Stimulated activated CD4-positive, alpha-beta T cell treated with anti-CD3 and anti-CD28 coated beads, Interleukin-4, amount 100 ng/mL, for 4 hours (primary cell): ENCODE results near the gene SFXN3.

Source experiments
- DNase-seq, 2 experiments: peaks; one replicate each; pipeline ENCODE4 v3.0.0-alpha.2; 2020

The SFXN3 gene

DNA sequence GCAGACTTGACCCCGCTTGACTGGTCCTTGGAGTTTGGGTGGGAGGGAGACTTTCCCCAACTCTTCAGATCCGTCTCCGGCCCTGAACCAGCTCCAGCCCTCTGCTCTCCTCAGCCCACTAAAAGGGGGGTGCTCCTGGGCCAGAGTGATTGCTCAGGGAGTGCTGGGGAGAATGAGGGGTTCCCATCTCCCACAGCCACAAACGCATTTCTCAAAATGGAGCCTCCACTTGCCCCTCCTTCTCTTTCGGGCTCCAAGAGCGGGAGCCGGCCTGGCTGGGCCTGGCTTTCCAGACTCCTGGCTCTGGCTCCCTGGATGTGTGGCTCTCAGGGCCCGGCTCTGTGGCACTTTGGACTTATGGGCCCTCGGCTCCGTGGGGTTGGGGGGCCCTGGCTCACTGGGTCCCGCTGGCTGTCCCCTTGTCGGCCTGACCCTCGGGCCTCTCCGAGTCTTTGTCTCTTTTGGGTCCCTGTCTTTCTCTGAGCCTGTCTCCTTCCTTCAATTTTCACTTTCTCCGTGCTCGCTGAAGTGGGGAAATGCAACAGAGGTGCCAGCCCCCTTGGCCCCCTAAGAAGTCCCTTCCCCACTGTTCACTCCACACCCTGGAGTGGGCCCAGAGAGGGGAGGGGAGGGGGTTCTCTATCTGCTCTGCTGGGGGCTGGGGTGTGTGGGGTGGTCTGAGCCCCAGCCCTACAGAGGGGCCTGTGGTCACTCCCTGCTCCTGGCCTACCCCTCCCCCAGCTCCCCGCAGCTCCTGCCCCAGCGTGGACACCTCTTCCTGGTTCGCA is 30.7 kb upstream of the SFXN3 start:
- no peak for DNase-seq

DNA sequence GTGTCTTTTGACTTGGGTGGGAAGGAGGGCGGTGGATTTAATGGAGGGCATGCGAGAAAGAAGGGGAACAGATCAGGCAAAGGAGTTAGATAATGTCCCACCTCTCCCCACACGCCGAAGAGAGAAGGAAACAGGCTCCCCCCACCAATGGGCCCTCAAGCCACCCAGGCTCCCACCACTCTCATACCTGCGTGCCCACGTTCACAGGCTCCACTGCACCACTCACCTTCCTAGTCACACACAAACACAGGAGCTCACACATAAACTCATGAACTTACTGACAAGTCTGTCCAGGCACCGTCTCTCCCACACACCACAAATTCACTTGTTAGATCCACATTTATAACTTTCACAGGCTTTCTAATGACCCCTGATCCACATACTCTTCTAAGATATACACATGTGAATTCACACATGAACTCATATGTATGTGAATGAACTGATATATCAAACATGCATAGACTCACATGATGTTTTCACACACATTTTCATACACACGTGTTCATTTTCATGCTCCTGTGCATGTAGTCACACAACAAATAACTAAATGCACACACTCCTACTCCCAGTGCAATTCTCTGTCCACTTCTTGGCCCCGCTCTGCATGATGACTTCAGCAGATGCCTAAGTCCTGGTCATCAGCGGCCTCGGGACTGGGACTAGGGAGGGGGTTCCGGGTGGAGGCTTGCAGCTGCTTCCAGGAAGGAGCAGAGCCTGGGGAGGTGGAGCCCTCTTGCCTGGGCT is 29.9 kb upstream of the SFXN3 start:
- no peak for DNase-seq

DNA sequence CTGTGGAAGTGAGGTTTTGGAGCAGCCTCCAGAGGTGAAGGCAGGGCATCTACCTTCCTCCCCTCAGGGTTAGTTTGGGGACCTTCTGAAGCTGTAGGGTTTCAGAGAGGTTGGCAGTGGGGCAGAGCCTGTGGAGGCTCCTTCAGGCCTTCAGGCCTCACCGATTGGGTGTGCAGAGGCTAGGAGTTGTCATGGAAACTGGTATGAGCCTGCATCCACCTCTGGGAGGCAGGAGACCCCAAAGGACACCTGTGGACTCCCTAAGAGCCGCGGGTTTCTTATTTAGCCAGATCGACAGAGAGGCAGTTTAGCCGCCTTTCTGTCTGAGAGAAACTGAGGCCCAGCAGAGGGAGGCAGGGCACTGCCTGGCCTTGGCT is 29.4 kb upstream of the SFXN3 start:
- DNase-seq: no peak

DNA sequence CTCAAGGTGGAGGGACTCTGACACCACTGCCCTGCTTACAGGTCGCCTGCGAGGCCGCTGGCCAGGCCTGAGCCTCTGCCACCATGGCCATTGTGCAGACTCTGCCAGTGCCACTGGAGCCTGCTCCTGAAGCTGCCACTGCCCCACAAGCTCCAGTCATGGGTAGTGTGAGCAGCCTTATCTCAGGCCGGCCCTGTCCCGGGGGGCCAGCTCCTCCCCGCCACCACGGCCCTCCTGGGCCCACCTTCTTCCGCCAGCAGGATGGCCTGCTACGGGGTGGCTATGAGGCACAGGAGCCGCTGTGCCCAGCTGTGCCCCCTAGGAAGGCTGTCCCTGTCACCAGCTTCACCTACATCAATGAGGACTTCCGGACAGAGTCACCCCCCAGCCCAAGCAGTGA is 28.6 kb upstream of the SFXN3 start:
- DNase-seq: no peak

DNA sequence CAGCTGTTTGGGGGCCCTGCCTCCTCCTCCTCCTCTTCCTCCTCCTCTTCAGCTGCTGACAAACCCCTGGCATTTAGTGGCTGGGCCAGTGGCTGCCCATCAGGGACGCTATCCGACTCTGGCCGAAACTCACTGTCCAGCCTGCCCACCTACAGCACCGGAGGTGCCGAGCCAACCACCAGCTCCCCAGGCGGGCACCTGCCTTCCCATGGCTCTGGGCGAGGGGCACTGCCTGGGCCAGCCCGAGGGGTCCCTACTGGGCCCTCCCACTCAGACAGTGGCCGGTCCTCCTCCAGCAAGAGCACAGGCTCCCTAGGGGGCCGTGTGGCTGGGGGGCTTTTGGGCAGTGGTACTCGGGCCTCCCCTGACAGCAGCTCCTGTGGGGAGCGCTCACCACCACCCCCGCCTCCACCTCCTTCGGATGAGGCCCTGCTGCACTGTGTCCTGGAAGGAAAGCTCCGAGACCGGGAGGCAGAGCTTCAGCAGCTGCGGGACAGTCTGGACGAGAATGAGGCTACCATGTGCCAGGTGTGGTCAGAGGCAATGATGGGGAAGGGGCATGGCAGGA is 27.3 kb upstream of the SFXN3 start:
- no peak for DNase-seq

DNA sequence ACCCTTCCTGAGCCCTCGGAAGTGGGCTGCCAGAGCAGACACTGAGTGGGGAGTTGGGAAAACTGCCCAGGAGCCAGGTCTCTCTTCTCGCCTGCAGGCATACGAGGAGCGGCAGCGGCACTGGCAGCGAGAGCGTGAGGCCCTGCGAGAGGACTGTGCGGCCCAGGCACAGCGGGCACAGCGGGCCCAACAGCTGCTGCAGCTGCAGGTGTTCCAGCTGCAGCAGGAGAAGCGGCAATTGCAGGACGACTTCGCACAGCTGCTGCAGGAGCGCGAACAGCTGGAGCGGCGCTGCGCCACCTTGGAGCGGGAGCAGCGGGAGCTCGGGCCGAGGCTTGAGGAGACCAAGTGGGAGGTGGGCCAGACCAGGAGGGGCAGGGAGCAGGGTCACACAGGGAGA is 25.7 kb upstream of the SFXN3 start:
- DNase-seq: no peak

DNA sequence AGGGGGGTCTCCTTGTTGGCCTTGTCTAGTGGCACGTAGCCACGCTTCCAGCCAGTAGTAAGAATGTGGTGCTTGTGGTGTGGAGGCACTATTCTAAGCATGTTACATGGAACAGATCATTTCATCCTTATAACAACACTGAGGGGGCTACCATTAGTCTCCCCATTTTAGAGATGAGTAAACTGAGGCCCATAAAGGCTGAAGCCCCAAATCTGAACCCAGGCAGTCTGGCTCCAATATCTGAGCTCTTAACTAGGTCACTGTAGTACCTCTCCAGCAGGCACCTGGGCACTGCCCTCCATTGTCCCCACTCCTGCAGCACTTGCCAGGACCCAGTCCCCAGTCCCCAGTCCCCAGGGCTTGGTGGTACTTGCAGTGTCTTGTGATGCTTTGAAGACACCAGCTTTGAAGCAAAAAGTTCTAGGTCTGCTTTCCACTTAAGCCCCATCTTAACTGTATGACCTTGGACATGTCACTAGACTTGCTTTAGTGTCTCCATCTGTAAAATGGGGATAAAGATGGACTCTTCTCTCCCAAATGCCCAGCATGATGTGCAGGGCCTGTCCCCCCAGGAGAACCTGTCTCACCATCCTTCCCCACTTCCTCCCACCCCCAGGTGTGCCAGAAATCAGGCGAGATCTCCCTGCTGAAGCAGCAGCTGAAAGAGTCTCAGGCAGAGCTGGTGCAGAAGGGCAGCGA is 25.0 kb upstream of the SFXN3 start:
- no peak for DNase-seq

DNA sequence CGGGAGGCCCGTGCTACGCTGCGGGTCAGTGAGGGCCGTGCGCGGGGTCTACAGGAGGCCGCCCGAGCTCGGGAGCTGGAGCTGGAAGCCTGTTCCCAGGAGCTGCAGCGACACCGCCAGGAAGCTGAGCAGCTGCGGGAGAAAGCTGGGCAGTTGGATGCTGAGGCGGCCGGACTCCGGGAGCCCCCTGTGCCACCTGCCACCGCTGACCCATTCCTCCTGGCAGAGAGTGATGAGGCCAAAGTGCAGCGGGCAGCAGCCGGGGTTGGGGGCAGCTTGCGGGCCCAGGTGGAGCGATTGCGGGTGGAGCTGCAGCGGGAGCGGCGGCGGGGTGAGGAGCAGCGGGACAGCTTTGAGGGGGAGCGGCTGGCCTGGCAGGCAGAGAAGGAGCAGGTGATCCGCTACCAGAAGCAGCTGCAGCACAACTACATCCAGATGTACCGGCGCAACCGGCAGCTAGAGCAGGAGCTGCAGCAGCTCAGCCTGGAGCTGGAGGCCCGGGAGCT is 24.4 kb upstream of the SFXN3 start:
- DNase-seq: no peak

DNA sequence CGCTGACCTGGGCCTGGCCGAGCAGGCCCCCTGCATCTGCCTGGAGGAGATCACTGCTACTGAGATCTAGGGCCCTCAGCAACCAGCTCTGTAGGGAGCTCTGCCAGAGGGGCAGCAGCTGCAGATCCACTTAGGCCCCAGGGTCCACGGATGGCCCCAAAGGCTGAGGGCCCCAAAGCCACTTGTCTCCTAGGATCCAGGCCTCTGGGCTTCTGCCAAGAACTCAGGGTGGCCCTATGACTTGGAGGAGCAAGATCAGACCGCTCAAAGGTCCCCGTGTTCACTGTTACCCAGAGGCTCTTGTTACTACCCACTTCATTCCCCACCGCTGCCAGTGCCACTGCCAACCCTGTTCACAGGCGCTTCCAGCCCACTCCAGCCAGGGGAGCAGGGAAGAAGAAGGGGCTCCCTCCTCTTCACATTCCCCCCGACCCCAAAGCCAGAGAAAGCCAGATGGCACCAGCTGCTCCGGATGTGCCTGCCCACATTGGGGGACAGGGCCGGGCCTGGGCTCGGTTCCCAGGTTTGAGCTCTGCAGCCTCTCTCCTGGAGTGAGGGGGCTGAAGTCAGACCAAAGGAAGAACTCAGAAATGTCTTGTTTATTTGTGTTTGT is 23.8 kb upstream of the SFXN3 start:
- DNase-seq: no peak

DNA sequence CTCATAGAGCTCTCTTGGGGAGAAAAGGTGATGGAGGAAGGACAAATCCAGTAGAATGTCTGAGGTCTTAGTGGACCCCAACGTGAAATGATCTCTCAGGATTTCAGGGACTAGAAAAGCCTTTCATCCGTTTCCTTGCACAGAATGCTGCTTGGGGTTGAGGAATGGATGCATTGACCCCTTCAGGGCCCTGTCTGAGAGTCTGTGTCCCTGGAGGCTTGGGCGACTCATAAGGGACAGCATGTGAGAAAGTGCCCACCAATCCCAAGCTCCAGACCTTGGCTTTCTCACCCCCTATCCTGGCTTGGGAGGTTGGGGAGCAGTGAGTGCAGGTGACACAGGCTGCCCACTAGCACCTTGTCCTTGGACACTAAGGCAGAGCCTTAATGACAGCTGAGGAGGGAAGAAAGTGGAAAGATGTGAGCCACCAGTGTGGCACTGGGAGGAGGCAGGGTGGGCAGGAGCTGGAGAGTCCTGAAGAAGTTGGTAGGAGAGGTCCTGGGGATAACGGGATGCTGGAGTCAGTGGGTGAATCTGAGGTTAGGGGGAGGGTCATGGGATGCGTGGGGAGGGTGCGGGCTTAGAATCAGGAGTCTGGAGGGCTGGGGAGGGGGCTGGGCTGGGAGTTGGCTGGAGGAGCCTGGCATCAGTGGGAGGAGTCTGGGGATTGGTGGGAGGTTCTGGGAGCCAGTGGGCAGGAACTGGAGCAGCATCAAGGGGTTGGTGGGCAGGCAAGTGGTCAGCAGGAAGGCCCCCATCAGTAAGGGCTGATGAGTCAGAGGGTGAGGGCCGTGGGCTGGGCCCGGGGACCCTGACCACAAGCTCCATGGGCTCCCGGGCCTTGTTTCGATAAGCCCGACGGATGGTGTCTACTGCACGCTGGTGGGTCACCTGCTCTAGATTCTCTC is 22.9 kb upstream of the SFXN3 start:
- no peak for DNase-seq

DNA sequence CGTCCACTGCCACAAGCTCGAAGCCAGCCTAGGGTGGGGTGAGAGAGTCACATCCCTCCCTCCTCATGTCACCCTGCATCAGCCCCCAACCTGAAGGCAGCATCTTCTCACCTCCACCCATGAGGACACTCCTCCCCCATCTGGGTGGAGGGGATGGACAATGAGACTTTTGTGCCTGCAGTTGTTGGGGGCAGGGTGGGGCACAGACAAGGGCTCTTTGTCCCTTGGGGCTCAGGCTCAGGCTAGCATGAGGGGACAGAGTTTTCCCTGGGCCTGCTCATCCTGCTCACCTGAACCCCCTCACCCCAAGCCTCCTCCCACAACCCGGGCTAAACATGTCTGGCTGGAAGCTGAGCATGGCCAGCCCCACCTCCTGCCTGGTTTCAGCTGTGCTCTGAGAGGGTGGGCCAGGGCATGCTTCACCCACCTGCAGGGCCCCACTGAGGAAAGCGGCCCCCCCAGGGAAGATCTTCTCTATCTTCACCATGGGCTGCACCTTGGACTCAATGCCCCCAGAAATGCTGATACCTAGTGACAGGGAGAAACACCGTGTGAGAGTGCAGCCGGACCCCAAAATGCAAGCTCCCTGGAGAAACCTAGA is 22.1 kb upstream of the SFXN3 start:
- no peak for DNase-seq

DNA sequence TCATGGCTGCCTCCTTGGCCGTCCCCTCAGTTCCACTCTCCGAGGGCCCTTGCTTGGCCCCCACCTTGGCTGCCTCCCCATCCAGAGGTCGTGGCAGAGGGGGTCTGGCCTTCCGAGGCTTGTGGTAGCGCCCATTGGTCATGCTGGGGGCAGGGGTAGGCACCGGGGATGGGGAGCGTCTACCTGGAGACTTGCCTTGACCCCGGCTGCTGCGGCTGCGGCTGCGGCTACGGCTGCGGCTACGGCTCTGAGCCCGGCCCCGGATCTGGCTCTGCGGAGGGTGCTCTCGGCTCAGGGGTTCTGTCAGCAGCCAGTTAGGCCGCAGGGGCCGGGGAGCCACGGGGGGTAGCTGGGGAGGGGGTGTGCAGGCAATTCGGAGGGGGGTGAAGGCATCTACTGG is 20.7 kb upstream of the SFXN3 start:
- DNase-seq: no peak

DNA sequence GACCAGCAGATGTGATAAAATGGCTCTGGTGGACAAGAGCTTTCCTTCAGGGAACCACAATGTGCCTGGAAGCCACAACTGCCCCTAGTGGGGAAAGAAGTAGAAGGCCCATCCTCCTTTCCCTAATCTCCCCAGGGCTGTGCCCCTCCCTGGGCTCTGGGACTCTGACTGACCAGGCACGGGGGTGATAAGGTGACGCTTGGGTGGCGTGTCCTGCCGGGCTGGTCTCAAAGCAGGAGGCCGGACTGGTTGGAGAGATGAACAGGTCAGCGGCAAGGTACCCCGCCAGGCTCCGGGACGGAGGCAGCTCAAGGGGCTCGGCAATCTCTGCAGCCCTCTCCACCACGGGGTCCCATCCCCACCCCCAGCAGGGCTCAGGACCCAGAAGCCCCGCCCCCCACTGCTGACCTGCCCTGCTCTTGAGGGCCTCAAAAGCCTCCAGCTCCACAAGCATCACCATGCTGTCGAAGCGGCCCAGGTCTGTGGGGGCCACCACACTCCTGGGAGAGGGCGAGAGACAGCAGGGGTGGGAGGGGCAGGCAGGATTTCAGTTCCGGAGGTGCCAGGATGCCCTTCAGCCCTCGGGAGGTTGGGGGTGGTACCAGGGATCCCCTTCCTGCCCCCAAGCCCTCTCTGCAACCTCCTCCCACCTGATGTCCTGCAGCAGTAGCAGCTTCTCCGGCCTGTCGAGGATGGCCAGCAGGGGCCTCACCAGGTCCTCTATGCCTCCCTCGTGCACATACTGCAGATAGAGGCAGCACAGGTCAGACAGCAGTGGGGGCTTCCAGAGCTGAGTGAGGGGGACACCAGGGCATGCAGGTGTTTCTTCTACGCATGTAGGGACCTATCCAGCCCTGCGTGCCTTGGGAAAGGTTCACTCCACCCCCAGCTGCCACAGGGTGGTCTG is 19.3 kb upstream of the SFXN3 start:
- DNase-seq: no peak

DNA sequence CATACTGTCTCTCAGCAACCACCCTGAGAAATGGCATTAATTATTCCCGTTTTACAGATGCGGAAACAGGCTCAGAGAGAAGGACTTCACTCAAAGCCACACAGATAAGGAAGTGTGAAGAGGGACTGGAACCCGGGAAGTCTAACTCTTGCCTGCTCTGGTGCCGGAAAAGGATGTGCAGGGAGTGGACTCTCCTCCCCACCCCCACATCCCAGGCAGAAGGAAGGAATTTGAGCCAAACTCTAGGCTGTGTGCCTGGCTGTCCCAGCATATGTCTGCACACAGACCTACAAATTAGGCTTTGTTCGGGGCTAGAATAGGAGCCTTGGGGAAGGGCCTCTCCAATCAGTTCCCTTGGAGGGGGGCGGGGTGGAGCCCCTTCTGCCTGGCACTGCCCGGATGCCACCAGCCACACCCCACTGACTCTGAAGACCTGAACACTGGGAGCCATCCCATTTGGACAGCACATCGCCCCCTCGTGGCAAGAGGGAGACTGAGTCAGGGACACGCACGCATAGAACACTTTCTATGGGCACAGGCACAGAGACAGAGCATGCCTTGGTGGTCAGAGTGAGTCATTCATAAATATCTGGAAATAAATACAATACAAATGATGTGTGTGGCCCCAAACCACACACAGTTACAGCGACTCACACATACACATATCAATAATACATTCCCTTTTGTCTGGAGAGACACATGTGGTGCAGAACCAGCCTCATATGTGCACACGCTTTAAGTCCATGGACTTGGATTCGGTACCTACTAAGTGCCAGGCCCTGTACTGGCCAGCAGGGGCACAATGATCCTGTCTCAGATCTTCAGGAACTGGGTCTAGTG is 18.3 kb upstream of the SFXN3 start:
- DNase-seq: peak; percentile 70 to 71

DNA sequence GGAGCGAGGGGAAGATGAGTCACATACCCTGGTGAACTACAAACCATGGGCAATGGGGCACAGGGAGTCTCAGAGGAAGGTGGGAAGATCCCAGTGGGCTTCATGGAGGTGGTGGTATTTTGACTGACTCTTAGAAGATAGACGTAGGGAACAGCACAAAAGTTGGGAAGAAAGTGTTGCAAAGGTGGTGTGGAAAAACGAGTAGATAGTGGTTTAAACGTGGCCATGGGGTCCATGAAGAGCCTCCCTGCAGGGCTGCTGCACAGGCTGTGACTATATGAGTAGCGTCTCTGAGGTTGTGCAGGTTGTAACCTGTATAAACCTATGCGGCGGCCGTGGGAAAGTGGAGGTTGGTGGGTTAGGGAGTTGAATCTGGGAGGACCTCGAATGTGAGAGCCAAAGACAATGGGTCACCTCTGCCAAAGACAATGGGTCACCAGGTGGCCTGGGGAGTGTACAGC is 17.6 kb upstream of the SFXN3 start:
- no peak for DNase-seq

DNA sequence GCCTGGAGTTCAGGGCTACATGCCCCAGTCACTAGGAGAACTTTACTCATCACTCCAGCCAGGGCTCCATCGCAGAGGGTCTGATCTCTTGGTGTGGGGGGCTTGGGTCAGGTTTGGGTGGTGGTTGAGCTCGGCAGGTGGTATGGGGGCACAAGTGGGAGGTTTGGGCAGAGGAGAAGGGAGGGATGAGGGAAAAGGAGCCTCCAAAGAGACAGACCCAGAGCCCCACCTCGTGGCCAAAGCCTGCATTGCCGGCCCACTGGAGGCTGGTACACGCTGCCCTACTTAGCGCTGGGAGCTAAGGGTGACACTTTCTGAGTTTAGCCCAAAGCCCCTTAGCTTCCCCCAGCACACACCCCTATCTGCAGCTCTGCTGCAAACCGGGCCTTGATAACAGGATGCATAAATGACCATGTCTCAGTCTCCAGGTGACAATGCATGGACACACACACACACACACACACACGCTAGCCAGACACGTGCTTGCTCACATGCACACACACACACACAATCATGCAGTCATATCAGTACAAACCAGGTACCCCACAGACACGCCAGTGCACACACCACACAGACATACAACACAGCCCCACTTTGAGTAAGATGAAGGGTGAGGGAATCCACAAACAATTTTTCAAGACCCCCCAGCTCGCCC is 16.7 kb upstream of the SFXN3 start:
- peak; percentile 62 to 74 for DNase-seq

DNA sequence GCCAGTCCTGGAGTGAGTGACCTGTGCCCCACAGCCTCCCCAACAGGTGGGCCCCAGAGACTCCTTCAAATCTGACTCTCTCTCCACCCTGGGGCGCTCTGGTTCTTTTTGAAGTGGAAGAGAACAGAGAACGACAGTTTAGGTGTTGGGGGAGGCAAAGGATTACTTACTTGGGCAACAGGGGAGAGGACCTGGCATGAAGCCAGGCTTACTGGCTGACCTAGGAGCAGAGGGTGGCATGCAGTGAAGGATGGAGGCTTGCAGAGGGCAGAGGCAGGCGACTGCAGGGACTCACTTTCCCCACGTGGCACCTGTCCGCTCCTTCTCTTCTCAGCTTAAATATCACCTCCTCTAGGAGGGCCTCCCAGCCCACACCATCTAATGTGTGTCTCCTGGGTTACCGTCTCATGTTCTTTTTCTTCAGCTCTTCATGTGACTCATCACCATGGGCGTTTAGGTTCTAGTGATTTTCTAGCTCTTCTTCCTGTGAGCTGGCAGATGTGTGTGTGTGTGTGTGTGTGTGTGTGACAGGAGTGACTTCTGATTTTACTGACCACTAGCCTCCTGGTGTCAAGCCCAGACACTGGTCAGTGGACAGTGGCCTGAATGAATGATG is 16.0 kb upstream of the SFXN3 start:
- DNase-seq: peak in 1 of 2 experiments; percentile 7

DNA sequence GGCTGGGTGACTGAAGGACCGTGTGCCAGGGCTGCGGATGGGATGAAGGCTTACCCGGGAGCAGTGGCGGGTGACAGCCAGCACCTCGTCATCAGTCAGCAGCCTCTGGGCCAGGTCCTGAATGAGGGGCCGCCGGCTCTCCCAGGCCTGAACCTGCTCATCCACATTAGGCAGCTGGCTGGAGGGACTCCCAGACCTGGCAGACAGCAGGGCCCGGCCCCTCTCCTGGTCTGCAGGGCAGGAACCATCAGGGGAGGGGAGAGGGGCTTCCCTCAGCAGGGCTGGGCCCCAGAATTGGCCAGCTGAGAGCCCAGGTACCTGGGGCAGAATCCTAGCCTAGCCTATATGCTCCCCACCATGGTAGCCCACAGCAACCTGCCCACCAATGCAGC is 15.5 kb upstream of the SFXN3 start:
- DNase-seq: no peak
